ENCODE data around the gene UNK. TPM values are rescaled to one million over a fixed set of nuclear protein-coding genes. Genes with fewer than 3 reads are reported as not detected.

UNK gene
- total and polyA plus RNA-seq, 2 of the 13 experiments (the other 11 are each of a cell fraction or from before 2014, with no cell fraction given), result 31.6 to 33.0 TPM

DNA sequence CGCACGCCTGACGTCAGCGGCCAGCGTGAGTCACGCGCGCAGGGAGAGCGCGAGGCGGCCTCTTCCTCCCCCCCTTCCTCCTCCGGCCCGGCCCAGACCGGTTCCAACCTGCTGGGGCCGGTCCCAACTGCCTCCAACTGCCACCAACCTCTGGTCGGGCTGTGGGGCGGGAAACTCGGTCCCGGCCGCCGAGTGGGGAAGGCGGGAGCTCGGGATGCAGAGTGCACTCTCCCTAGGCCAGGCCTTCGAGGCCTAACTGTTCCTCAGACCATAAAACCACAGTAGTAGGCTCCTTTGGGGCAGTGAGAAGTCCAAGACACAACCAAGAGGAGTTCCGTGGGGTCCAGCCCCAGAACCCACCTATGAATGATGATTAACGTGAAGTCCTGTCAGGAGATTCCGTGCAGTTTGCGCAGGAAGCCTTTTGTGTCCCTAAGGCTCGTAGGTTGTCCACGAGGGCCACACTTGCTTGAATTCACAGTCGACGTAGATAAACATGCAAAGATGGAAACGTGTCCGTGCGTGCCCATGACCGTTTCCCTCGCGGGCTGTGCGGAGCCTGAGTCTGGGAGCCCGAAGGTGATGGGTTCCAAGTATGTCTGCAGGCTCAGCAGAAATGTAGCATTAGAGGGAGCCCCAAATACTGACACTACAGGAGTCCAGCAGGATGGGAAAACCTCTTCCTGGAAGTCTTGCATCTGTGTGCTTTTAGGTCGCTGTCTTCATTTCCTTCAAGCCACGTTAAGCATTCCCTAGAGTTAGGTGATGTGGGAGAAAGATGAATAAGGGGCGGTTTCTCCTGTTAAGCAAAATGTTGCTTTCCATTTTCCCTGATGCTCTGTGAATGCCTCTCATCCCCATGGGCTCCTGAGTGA, 647 bp downstream of the UNK start (continued):
- TF ChIP-seq, protein P1, sequence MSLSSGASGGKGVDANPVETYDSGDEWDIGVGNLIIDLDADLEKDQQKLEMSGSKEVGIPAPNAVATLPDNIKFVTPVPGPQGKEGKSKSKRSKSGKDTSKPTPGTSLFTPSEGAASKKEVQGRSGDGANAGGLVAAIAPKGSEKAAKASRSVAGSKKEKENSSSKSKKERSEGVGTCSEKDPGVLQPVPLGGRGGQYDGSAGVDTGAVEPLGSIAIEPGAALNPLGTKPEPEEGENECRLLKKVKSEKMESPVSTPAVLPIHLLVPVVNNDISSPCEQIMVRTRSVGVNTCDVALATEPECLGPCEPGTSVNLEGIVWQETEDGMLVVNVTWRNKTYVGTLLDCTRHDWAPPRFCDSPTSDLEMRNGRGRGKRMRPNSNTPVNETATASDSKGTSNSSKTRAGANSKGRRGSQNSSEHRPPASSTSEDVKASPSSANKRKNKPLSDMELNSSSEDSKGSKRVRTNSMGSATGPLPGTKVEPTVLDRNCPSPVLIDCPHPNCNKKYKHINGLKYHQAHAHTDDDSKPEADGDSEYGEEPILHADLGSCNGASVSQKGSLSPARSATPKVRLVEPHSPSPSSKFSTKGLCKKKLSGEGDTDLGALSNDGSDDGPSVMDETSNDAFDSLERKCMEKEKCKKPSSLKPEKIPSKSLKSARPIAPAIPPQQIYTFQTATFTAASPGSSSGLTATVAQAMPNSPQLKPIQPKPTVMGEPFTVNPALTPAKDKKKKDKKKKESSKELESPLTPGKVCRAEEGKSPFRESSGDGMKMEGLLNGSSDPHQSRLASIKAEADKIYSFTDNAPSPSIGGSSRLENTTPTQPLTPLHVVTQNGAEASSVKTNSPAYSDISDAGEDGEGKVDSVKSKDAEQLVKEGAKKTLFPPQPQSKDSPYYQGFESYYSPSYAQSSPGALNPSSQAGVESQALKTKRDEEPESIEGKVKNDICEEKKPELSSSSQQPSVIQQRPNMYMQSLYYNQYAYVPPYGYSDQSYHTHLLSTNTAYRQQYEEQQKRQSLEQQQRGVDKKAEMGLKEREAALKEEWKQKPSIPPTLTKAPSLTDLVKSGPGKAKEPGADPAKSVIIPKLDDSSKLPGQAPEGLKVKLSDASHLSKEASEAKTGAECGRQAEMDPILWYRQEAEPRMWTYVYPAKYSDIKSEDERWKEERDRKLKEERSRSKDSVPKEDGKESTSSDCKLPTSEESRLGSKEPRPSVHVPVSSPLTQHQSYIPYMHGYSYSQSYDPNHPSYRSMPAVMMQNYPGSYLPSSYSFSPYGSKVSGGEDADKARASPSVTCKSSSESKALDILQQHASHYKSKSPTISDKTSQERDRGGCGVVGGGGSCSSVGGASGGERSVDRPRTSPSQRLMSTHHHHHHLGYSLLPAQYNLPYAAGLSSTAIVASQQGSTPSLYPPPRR (CRISPR knock-in tag; IDR thresholded peaks at IDR 0.05; ENCODE audit: borderline replicate concordance), result peak; percentile 32
- TF ChIP-seq, protein P2, sequence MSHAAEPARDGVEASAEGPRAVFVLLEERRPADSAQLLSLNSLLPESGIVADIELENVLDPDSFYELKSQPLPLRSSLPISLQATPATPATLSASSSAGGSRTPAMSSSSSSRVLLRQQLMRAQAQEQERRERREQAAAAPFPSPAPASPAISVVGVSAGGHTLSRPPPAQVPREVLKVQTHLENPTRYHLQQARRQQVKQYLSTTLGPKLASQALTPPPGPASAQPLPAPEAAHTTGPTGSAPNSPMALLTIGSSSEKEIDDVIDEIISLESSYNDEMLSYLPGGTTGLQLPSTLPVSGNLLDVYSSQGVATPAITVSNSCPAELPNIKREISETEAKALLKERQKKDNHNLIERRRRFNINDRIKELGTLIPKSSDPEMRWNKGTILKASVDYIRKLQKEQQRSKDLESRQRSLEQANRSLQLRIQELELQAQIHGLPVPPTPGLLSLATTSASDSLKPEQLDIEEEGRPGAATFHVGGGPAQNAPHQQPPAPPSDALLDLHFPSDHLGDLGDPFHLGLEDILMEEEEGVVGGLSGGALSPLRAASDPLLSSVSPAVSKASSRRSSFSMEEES (CRISPR knock-in tag; IDR thresholded peaks at IDR 0.05), result peak; percentile 91
- no peak for TF ChIP-seq SP4 (CRISPR knock-in tag; IDR thresholded peaks at IDR 0.05)
- peak; percentile 93; the same call in 1 of the 2 replicates for TF ChIP-seq NCOA1 (CRISPR knock-in tag; IDR thresholded peaks at IDR 0.05)
- TF ChIP-seq, protein P3, sequence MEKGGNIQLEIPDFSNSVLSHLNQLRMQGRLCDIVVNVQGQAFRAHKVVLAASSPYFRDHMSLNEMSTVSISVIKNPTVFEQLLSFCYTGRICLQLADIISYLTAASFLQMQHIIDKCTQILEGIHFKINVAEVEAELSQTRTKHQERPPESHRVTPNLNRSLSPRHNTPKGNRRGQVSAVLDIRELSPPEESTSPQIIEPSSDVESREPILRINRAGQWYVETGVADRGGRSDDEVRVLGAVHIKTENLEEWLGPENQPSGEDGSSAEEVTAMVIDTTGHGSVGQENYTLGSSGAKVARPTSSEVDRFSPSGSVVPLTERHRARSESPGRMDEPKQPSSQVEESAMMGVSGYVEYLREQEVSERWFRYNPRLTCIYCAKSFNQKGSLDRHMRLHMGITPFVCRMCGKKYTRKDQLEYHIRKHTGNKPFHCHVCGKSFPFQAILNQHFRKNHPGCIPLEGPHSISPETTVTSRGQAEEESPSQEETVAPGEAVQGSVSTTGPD (CRISPR knock-in tag; IDR thresholded peaks at IDR 0.05), result no peak
- TF ChIP-seq, protein P4, sequence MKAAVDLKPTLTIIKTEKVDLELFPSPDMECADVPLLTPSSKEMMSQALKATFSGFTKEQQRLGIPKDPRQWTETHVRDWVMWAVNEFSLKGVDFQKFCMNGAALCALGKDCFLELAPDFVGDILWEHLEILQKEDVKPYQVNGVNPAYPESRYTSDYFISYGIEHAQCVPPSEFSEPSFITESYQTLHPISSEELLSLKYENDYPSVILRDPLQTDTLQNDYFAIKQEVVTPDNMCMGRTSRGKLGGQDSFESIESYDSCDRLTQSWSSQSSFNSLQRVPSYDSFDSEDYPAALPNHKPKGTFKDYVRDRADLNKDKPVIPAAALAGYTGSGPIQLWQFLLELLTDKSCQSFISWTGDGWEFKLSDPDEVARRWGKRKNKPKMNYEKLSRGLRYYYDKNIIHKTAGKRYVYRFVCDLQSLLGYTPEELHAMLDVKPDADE (CRISPR knock-in tag; IDR thresholded peaks at IDR 0.05), result no peak
- peak; percentile 36; the same call in 1 of the 2 replicates for TF ChIP-seq ZNF333 (CRISPR knock-in tag; IDR thresholded peaks at IDR 0.05; ENCODE audit: borderline replicate concordance)
- TF ChIP-seq, protein P5, sequence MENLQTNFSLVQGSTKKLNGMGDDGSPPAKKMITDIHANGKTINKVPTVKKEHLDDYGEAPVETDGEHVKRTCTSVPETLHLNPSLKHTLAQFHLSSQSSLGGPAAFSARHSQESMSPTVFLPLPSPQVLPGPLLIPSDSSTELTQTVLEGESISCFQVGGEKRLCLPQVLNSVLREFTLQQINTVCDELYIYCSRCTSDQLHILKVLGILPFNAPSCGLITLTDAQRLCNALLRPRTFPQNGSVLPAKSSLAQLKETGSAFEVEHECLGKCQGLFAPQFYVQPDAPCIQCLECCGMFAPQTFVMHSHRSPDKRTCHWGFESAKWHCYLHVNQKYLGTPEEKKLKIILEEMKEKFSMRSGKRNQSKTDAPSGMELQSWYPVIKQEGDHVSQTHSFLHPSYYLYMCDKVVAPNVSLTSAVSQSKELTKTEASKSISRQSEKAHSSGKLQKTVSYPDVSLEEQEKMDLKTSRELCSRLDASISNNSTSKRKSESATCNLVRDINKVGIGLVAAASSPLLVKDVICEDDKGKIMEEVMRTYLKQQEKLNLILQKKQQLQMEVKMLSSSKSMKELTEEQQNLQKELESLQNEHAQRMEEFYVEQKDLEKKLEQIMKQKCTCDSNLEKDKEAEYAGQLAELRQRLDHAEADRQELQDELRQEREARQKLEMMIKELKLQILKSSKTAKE (CRISPR knock-in tag; IDR thresholded peaks at IDR 0.05; ENCODE audit: borderline replicate concordance), result peak; percentile 27; the same call in 1 of the 2 replicates
- TF ChIP-seq RBM39 (IDR thresholded peaks at IDR 0.05; ENCODE audit: low read depth, low read length, poor library complexity, severe bottlenecking), result peak; percentile 92
- peak; percentile 98 for TF ChIP-seq ZFX (CRISPR knock-in tag; IDR thresholded peaks at IDR 0.05; ENCODE audit: low read depth)
- no peak for TF ChIP-seq MAFG (CRISPR knock-in tag; IDR thresholded peaks at IDR 0.05)
- TF ChIP-seq ZNF589 (CRISPR knock-in tag; conservative IDR thresholded peaks at IDR 0.05), result peak; percentile 66; the same call in 1 of the 2 replicates
- peak; percentile 63; the same call in 1 of the 2 replicates for TF ChIP-seq ZMYM3 (CRISPR knock-in tag; IDR thresholded peaks at IDR 0.05)
- peak; percentile 77; the same call in 1 of the 2 replicates for TF ChIP-seq ZBTB38 (CRISPR knock-in tag; IDR thresholded peaks at IDR 0.05)
- TF ChIP-seq ZNF160 (CRISPR knock-in tag; IDR thresholded peaks at IDR 0.05), result peak; percentile 64
- TF ChIP-seq ZFP82 (CRISPR knock-in tag; IDR thresholded peaks at IDR 0.05; ENCODE audit: borderline replicate concordance), result peak; percentile 70; the same call in 1 of the 2 replicates

Data from HepG2 (cell line).